ENCODE measurements around the gene TRIO. TPM values are rescaled to one million over a fixed set of nuclear protein-coding genes. Genes with fewer than 3 reads are reported as not detected.

The TRIO gene
- total RNA-seq, 1 experiment from 2014 or later = 88.8 TPM

- no peaks in the 10 kb centered on the region; the same call in 1 of the 2 replicates for H3K27me3 Mint-ChIP-seq (ENCODE audit: low read depth)
- CTCF ChIA-PET = interaction anchor here (1.3 kb wide), 1 partner anchor 10 kb away, joined by 3 read pairs; no protein-coding TSS in a partner anchor
- no peaks in the 10 kb centered on the region; the same call in 1 of the 2 replicates for H3K36me3 Mint-ChIP-seq
- H3K27ac Mint-ChIP-seq = no peak overlapping the region
- ATAC-seq (no peak), DNase-seq (ENCODE audit: low spot score) (no peak)
- no peak overlapping the region for H3K4me3 Mint-ChIP-seq
- POLR2A ChIA-PET = no interaction called here
- no peak for TF ChIP-seq ERG (CRISPR knock-in tag; IDR thresholded peaks at IDR 0.05)
- no peak for TF ChIP-seq EMX1 (CRISPR knock-in tag; IDR thresholded peaks at IDR 0.05)
- H3K4me1 Mint-ChIP-seq = peaks cover 6% of the 10 kb centered on the region
- peaks cover 17% of the 10 kb centered on the region for H3K9me3 Mint-ChIP-seq
Measured at GRCh38 chr5:14131855-14132503, 11.2 kb upstream of the TRIO start.

GRCh38 chr5:14133394-14133793 lies 9.7 kb upstream of the TRIO start:
- POLR2A ChIA-PET = no interaction called here
- Mint-ChIP-seq H3K4me3 (no peak overlapping the region), H3K27me3 (ENCODE audit: low read depth) (no peaks in the 10 kb centered on the region; the same call in 1 of the 2 replicates), H3K27ac (no peak overlapping the region), H3K9me3 (peaks cover 17% of the 10 kb centered on the region), H3K4me1 (peaks cover 6% of the 10 kb centered on the region), H3K36me3 (no peaks in the 10 kb centered on the region; the same call in 1 of the 2 replicates)
- ATAC-seq (no peak), DNase-seq (ENCODE audit: low spot score) (no peak)
- TF ChIP-seq ATF6 (CRISPR knock-in tag; IDR thresholded peaks at IDR 0.05) (no peak), USF2 (CRISPR knock-in tag; IDR thresholded peaks at IDR 0.05) (no peak)
- CTCF ChIA-PET = interaction anchor here (1.3 kb wide), 1 partner anchor 8 kb away, joined by 3 read pairs; no protein-coding TSS in a partner anchor

GRCh38 chr5:14134083-14134482 lies 9.1 kb upstream of the TRIO start:
- H3K36me3 Mint-ChIP-seq = no peaks in the 10 kb centered on the region; the same call in 1 of the 2 replicates
- peaks cover under 1% of the 10 kb centered on the region for H3K4me1 Mint-ChIP-seq
- CTCF ChIA-PET = no interaction called here
- ATAC-seq = no peak
- no peaks in the 10 kb centered on the region; the same call in 1 of the 2 replicates for H3K27me3 Mint-ChIP-seq (ENCODE audit: low read depth)
- POLR2A ChIA-PET = no interaction called here
- no peak overlapping the region for H3K4me3 Mint-ChIP-seq
- TF ChIP-seq TEAD4 (CRISPR knock-in tag; IDR thresholded peaks at IDR 0.05) (no peak), IRF1 (CRISPR knock-in tag; IDR thresholded peaks at IDR 0.05) (no peak), ZBTB21 (CRISPR knock-in tag; IDR thresholded peaks at IDR 0.05; ENCODE audit: borderline replicate concordance) (no peak), PRRX2 (CRISPR knock-in tag; IDR thresholded peaks at IDR 0.05) (no peak), ZNF219 (CRISPR knock-in tag; IDR thresholded peaks at IDR 0.05; ENCODE audit: borderline replicate concordance) (no peak), SP1 (CRISPR knock-in tag; conservative IDR thresholded peaks at IDR 0.05) (no peak), TEAD1 (CRISPR knock-in tag; IDR thresholded peaks at IDR 0.05) (no peak), RELA (CRISPR knock-in tag; IDR thresholded peaks at IDR 0.05; ENCODE audit: borderline replicate concordance) (no peak), E2F5 (CRISPR knock-in tag; IDR thresholded peaks at IDR 0.05) (no peak)
- H3K27ac Mint-ChIP-seq = no peak overlapping the region
- peaks cover 17% of the 10 kb centered on the region for H3K9me3 Mint-ChIP-seq
- DNase-seq (ENCODE audit: low spot score) = no peak

GRCh38 chr5:14134771-14135170 lies 8.4 kb upstream of the TRIO start:
- H3K4me1 Mint-ChIP-seq = no peaks in the 10 kb centered on the region
- ChIA-PET POLR2A (no interaction called here), CTCF (no interaction called here)
- H3K36me3 Mint-ChIP-seq = no peaks in the 10 kb centered on the region; the same call in 1 of the 2 replicates
- no peaks in the 10 kb centered on the region; the same call in 1 of the 2 replicates for H3K27me3 Mint-ChIP-seq (ENCODE audit: low read depth)
- TF ChIP-seq MXD4 (CRISPR knock-in tag; IDR thresholded peaks at IDR 0.05; ENCODE audit: borderline replicate concordance) = no peak
- no peak for DNase-seq (ENCODE audit: low spot score)
- H3K4me3 Mint-ChIP-seq = no peak overlapping the region
- no peak overlapping the region for H3K27ac Mint-ChIP-seq
- no peak for ATAC-seq
- H3K9me3 Mint-ChIP-seq = peaks cover 17% of the 10 kb centered on the region
